Panc1 (cell line): ENCODE data around the gene TNPO1. TPM values are rescaled to one million over a fixed set of nuclear protein-coding genes. Genes with fewer than 3 reads are reported as not detected.
"Not testable (repeated sequence)": the region's sequence is repeated elsewhere in the genome, so short reads cannot be mapped to it uniquely, and the experiment has no call there.

Source experiments
- ATAC-seq: fragments of 200-7000 bp; cut with Tn5 transposase; 2 replicates; pipeline ENCODE4 v1.9.1; 2020; ENCODE audit warnings: mild to moderate bottlenecking, moderate library complexity
- BruUV-seq: library from RNA; stranded (reverse); fragments of 400-500 nt; replicated peaks from 2 replicates; lab custom pipeline; 2021; lab: Mats Ljungman, UMichigan
- CTCF ChIA-PET: fragments of 300-600 bp; sonication (Branson Sonifier 250); formaldehyde crosslinking; loops from one replicate; lab custom pipeline; 2022; ENCODE audit warnings: antibody characterized with exemption; lab: Charles Lee
- POLR2A ChIA-PET: fragments of 300-600 bp; sonication (Branson Sonifier 250); formaldehyde crosslinking; loops from one replicate; lab custom pipeline; 2022; ENCODE audit warnings: antibody characterized with exemption; lab: Charles Lee
- DNase-seq: peaks from one replicate; pipeline ENCODE4 v3.0.0-alpha.2; 2010; ENCODE audit warnings: low read depth, low spot score
- H3K27ac ChIP-seq: 2 replicates; pipeline ENCODE4 v1.5.1; 2011; ENCODE audit warnings: mild to moderate bottlenecking, low read length, inconsistent platforms
- H3K27me3 ChIP-seq: fragments of 200-500 bp; sonication (Bioruptor generic); 2 replicates; pipeline ENCODE4 v1.6.0; 2014; ENCODE audit warnings: low read length, inconsistent platforms; ENCODE audit not compliant: control insufficient read depth, insufficient read depth
- H3K36me3 ChIP-seq: fragments of 200-500 bp; sonication (Bioruptor generic); 2 replicates; pipeline ENCODE4 v1.5.1; 2014; ENCODE audit warnings: inconsistent platforms, mild to moderate bottlenecking, low read length, moderate library complexity; ENCODE audit not compliant: control insufficient read depth, insufficient read depth
- H3K4me1 ChIP-seq: 2 replicates; pipeline ENCODE4 v1.5.1; 2011; ENCODE audit warnings: inconsistent platforms, mild to moderate bottlenecking, low read length, moderate library complexity; ENCODE audit not compliant: control insufficient read depth, insufficient read depth
- H3K4me3 ChIP-seq, 2 experiments: 2 replicates each; pipeline ENCODE4 v1.5.1; 2011 to 2012; ENCODE audit warnings: low read depth in 2 of 2, low read length in 2 of 2, mild to moderate bottlenecking in 2 of 2, inconsistent platforms in 1 of 2, moderate library complexity in 1 of 2
- H3K9me3 ChIP-seq: fragments of 200-500 bp; sonication (Bioruptor generic); 2 replicates; pipeline ENCODE4 v1.5.1; 2014; ENCODE audit warnings: low read depth, mild to moderate bottlenecking, inconsistent platforms, low read length, moderate library complexity; ENCODE audit not compliant: control insufficient read depth, insufficient read depth
- CTCF ChIP-seq: fragments of 450-650 bp; IDR thresholded peaks from 2 replicates; pipeline ENCODE4 v1.5.1; 2017; ENCODE audit warnings: mild to moderate bottlenecking
- POLR2AphosphoS5 ChIP-seq: IDR thresholded peaks from 2 replicates; pipeline ENCODE4 v1.6.1; 2012; ENCODE audit warnings: mild to moderate bottlenecking, low read depth, low read length, moderate library complexity
- SIN3A ChIP-seq: IDR thresholded peaks from 2 replicates; pipeline ENCODE4 v1.6.1; 2012; ENCODE audit warnings: low read depth, mild to moderate bottlenecking, low read length, moderate library complexity, borderline replicate concordance; ENCODE audit not compliant: insufficient read depth
- TCF7L2 ChIP-seq: IDR thresholded peaks from 2 replicates; pipeline ENCODE4 v1.6.1; 2011; ENCODE audit warnings: mild to moderate bottlenecking, low read depth, low read length, inconsistent platforms
- in situ Hi-C: cut with HindIII; loops from 2 replicates; pipeline ENCODE4 v1.10.0; 2016; ENCODE audit warnings: low sequenced_read_pairs, low pct_unique_long_range_greater_than_20kb
- intact Hi-C: fragments of 100-400 bp; cut with micrococcal nuclease; formaldehyde crosslinking; loops from one replicate; pipeline ENCODE4 v1.10.0; 2022; ENCODE audit not compliant: unreplicated experiment
- total RNA-seq: library from RNA; stranded (reverse); gene quantifications from one replicate; pipeline ENCODE4 v1.2.1, GENCODE V29; 2021; ENCODE audit not compliant: unreplicated experiment
- TF ChIP-seq, protein P1 (sequence below), 2 experiments: IDR thresholded peaks; 2 replicates each; pipeline ENCODE4 v1.6.1; 2011 to 2012; ENCODE audit warnings: low read depth in 2 of 2, control low read depth in 1 of 2, low read length in 1 of 2, mild to moderate bottlenecking in 1 of 2, moderate library complexity in 1 of 2; ENCODE audit not compliant: insufficient read depth in 1 of 2

TNPO1 gene
- total RNA-seq, 1 experiment from 2014 or later = 169 TPM

GRCh38 chr5:72799721-72800120 is 16.7 kb upstream of the TNPO1 start:
- in situ Hi-C loops (no loop called here), intact Hi-C loops (no loop called here)
- ATAC-seq (no peak), DNase-seq (no peak)
- no peaks in the 10 kb centered on the region for H3K4me1 ChIP-seq
- no peak overlapping the region for H3K4me3 ChIP-seq
- no peak overlapping the region for H3K27ac ChIP-seq
- ChIA-PET POLR2A (no interaction called here), CTCF (no interaction called here)
- H3K36me3 ChIP-seq = no peaks in the 10 kb centered on the region
- H3K9me3 ChIP-seq = no peaks in the 10 kb centered on the region
- H3K27me3 ChIP-seq = no peaks in the 10 kb centered on the region; the same call in 1 of the 2 replicates
- BruUV-seq = no TSS peak
- TF ChIP-seq POLR2AphosphoS5 (no peak), CTCF (no peak), SIN3A (no peak), TCF7L2 (no peak)
- TF ChIP-seq, protein P1, sequence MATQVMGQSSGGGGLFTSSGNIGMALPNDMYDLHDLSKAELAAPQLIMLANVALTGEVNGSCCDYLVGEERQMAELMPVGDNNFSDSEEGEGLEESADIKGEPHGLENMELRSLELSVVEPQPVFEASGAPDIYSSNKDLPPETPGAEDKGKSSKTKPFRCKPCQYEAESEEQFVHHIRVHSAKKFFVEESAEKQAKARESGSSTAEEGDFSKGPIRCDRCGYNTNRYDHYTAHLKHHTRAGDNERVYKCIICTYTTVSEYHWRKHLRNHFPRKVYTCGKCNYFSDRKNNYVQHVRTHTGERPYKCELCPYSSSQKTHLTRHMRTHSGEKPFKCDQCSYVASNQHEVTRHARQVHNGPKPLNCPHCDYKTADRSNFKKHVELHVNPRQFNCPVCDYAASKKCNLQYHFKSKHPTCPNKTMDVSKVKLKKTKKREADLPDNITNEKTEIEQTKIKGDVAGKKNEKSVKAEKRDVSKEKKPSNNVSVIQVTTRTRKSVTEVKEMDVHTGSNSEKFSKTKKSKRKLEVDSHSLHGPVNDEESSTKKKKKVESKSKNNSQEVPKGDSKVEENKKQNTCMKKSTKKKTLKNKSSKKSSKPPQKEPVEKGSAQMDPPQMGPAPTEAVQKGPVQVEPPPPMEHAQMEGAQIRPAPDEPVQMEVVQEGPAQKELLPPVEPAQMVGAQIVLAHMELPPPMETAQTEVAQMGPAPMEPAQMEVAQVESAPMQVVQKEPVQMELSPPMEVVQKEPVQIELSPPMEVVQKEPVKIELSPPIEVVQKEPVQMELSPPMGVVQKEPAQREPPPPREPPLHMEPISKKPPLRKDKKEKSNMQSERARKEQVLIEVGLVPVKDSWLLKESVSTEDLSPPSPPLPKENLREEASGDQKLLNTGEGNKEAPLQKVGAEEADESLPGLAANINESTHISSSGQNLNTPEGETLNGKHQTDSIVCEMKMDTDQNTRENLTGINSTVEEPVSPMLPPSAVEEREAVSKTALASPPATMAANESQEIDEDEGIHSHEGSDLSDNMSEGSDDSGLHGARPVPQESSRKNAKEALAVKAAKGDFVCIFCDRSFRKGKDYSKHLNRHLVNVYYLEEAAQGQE (IDR thresholded peaks at IDR 0.05; ENCODE audit: insufficient read depth in 1 of 2, low read depth in 2 of 2, low read length in 1 of 2) = no peak

DNA sequence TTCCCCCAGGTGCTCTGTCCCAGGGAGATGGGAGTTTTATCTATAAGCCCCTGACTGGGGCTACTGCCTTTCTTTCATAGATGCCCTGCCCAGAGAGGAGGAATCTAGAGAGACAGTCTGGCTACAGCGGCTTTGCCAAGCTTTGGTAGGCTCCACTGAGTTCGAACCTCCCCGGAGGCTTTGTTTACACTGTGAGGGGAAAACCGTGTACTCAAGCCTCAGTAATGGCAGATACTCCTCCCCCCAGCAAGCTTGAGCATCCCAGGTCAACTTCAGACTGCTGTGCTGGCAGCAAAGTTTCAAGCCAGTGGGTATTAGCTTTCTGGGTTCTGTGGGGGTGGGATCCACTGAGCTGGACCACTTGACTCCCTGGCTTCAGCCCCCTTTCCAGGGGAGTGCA is 7.8 kb upstream of the TNPO1 start:
- H3K27me3 ChIP-seq, intact Hi-C loops, BruUV-seq, H3K4me1 ChIP-seq, ATAC-seq, in situ Hi-C loops, H3K27ac ChIP-seq, DNase-seq, H3K36me3 ChIP-seq, POLR2A ChIA-PET, H3K4me3 ChIP-seq, CTCF ChIA-PET, H3K9me3 ChIP-seq: not testable (repeated sequence)

DNA sequence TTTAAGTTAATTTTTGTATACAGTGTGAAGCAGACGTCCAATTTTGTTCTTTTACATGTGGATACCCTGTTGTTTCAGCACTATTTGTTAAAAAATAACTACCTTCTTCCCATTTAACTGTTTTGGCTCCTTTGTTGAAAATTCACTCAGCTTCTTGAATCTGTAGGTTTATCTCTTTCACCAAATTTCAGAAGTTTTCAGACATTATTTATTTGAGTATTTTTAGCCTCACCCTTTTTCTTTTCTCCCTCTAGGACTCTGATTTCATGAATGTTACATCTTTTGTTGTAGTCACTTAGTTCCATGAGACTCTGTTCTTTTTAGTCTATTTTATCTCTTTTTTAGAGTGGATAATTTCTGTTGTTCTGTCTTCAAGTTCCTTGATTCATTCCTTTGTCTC is 4.6 kb upstream of the TNPO1 start:
- ChIA-PET POLR2A (no interaction called here), CTCF (no interaction called here)
- DNase-seq = no peak
- Histone ChIP-seq H3K4me1 (peaks cover 7% of the 10 kb centered on the region; the same call in 1 of the 2 replicates), H3K27ac (no peak overlapping the region), H3K36me3 (peaks cover 3% of the 10 kb centered on the region; the same call in 1 of the 2 replicates), H3K4me3 (no peak overlapping the region), H3K9me3 (no peaks in the 10 kb centered on the region; the same call in 1 of the 2 replicates), H3K27me3 (no peaks in the 10 kb centered on the region)
- BruUV-seq = no TSS peak
- TF ChIP-seq CTCF (no peak), POLR2AphosphoS5 (no peak), TCF7L2 (no peak), SIN3A (no peak)
- TF ChIP-seq, protein P1 (IDR thresholded peaks at IDR 0.05; ENCODE audit: insufficient read depth in 1 of 2, low read depth in 2 of 2, low read length in 1 of 2) = no peak
- no peak for ATAC-seq
- in situ Hi-C loops (no loop called here), intact Hi-C loops (no loop called here)
